Activated T-cell treated with anti-CD3 and anti-CD28 coated beads, Interleukin-2, amount 50 U/mL, for 4 hours (primary cell): Measurements from ENCODE around the gene TBRG1. TPM values are rescaled to one million over a fixed set of nuclear protein-coding genes. Genes with fewer than 3 reads are reported as not detected.
"Not testable (repeated sequence)": the region's sequence is repeated elsewhere in the genome, so short reads cannot be mapped to it uniquely, and the experiment has no call there.

Experiments
- ATAC-seq, 2 donors: fragments of 200-7000 bp; cut with Tn5 transposase; one replicate each; pipeline ENCODE4 v1.10.0; 2021
- DNase-seq: peaks from one replicate; pipeline ENCODE4 v3.0.0-alpha.2; 2020
- H3K27me3 Mint-ChIP-seq: one replicate; pipeline ENCODE4 v1.8.0; 2021; ENCODE audit warnings: low read depth, mixed read lengths
- H3K36me3 Mint-ChIP-seq: one replicate; pipeline ENCODE4 v1.8.0; 2022; ENCODE audit warnings: mixed read lengths; ENCODE audit not compliant: insufficient read depth
- H3K4me1 Mint-ChIP-seq: one replicate; pipeline ENCODE4 v1.8.0; 2021; ENCODE audit warnings: low read depth, mixed read lengths
- H3K4me3 Mint-ChIP-seq: one replicate; pipeline ENCODE4 v1.8.0; 2021; ENCODE audit warnings: mild to moderate bottlenecking, moderate library complexity, mixed read lengths
- H3K9me3 Mint-ChIP-seq: one replicate; pipeline ENCODE4 v1.8.0; 2021; ENCODE audit warnings: mixed read lengths
- total RNA-seq, 3 donors: library from RNA; stranded (reverse); gene quantifications; one replicate each; pipeline ENCODE4 v1.2.1, GENCODE V29; 2021

The TBRG1 gene
- total RNA-seq, 3 donors from 2014 or later: 42.4 to 55.0 (median 44.9) TPM

DNA sequence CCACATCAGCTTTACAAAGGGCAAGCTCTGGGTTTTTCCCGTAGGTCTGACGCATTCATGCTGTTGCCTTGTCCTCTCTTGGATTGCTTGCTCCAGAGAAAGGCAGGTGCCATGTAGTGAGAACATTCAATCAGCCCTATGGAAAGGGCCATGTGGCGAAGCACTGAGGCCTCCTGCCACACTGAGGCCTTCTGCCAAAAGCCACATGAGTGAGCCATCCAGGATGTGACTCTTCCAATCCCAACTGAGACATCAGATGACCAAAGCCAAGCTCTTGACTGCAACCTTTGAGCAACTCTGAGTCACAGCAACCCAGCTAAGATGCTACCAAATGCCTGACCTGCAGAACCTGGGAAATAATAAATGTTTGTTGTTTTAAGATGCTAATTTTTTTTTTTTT is 20.5 kb upstream of the TBRG1 start:
- Mint-ChIP-seq H3K36me3 (no peaks in the 10 kb centered on the region), H3K27me3 (peaks cover 17% of the 10 kb centered on the region), H3K4me1 (no peaks in the 10 kb centered on the region), H3K4me3 (no peak overlapping the region), H3K9me3 (no peaks in the 10 kb centered on the region)
- no peak for ATAC-seq
- DNase-seq: no peak

DNA sequence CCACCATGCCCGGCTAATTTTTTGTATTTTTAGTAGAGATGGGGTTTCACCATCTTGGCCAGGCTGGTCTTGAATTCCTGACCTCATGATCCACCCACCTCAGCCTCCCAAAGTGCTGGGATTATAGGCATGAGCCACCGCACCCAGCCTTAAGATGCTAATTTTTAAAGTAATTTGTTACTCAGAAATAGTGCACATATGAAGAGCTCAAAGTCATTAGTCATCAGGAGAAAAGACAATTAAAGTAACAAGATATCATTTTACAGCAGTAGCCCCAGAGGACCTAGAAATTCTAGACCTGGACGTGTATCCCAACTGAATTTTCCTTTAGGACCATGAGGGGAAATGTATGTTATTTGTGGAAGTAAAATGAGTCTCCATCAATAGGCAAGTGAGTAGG is 19.9 kb upstream of the TBRG1 start:
- not testable (repeated sequence) for H3K36me3 Mint-ChIP-seq, ATAC-seq, DNase-seq, H3K9me3 Mint-ChIP-seq, H3K4me3 Mint-ChIP-seq, H3K4me1 Mint-ChIP-seq
- peaks cover 12% of the 10 kb centered on the region for H3K27me3 Mint-ChIP-seq

DNA sequence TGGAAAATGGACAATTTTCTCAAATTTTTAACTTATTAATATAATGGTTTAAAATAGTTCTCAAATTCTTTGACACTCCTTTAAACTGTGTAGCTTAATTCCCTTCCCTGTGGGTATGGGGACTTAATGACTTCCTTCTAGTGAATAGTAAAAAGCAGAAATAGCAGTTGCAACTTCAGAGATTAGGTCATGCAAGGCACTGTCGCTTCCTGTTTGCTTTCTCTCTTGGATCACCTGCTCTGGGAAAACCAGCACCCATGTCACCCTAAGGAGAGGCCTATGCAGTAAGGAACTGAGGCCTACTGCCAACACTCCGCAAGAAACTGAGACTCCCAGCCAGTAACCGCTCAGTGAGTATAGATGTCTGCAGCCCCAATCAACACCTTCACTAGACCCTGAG is 16.9 kb upstream of the TBRG1 start:
- ATAC-seq: no peak
- Mint-ChIP-seq H3K36me3 (no peaks in the 10 kb centered on the region), H3K9me3 (no peaks in the 10 kb centered on the region), H3K4me1 (no peaks in the 10 kb centered on the region), H3K27me3 (peaks cover 9% of the 10 kb centered on the region), H3K4me3 (no peak overlapping the region)
- no peak for DNase-seq

- H3K27me3 Mint-ChIP-seq: no peaks in the 10 kb centered on the region
- no peak for ATAC-seq
- H3K4me3 Mint-ChIP-seq: no peak overlapping the region
- H3K36me3 Mint-ChIP-seq: no peaks in the 10 kb centered on the region
- H3K9me3 Mint-ChIP-seq: no peaks in the 10 kb centered on the region
- DNase-seq: no peak
- H3K4me1 Mint-ChIP-seq: peaks cover 4% of the 10 kb centered on the region
Measured at GRCh38 chr11:124608147-124608546, 14.5 kb upstream of the TBRG1 start.

GRCh38 chr11:124610295-124610694 is 12.4 kb upstream of the TBRG1 start:
- Mint-ChIP-seq H3K27me3 (peaks cover 4% of the 10 kb centered on the region), H3K9me3 (no peaks in the 10 kb centered on the region), H3K4me1 (peaks cover 4% of the 10 kb centered on the region), H3K4me3 (no peak overlapping the region), H3K36me3 (no peaks in the 10 kb centered on the region)
- DNase-seq (no peak), ATAC-seq (no peak)

GRCh38 chr11:124611064-124611463 is 11.6 kb upstream of the TBRG1 start, which contains the start of gene PANX3:
TSS of gene PANX3 (plus strand) at chr11:124611428. CDS start at chr11:124611557, 129 bp downstream.
- Mint-ChIP-seq H3K27me3 (peaks cover 4% of the 10 kb centered on the region), H3K4me1 (peaks cover 4% of the 10 kb centered on the region), H3K4me3 (no peak within 1 kb of the TSS), H3K9me3 (no peaks in the 10 kb centered on the region), H3K36me3 (no peaks in the 10 kb centered on the region)
- DNase-seq (no peak), ATAC-seq (no peak)

DNA sequence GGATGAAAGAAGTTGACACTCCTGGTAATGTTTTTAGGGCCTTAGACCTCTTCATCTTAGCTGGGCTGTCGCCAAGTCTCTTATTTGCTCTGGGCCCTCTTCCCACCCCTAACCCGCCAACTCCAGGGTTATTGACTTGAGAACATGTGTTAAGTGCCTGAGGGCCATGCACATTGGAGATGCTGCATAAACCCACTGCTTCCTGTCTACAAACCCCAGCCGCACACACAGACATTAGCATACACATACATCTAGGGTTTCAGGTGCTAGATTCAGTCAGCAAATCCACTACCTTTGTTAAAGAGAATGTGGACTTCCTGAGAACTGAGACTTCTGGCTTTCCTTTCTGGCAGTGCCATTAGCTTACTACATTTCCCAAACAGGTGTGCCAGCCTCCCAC is 10.6 kb upstream of the TBRG1 start:
- DNase-seq: no peak
- Mint-ChIP-seq H3K27me3 (peaks cover 10% of the 10 kb centered on the region), H3K4me1 (peaks cover 4% of the 10 kb centered on the region), H3K9me3 (no peaks in the 10 kb centered on the region), H3K4me3 (no peak overlapping the region), H3K36me3 (no peaks in the 10 kb centered on the region)
- peak in 1 of 2 donors; percentile 66 for ATAC-seq

GRCh38 chr11:124612567-124613246 is 10.0 kb upstream of the TBRG1 start:
- Mint-ChIP-seq H3K9me3 (no peaks in the 10 kb centered on the region), H3K4me1 (peaks cover 4% of the 10 kb centered on the region), H3K27me3 (peaks cover 14% of the 10 kb centered on the region), H3K36me3 (no peaks in the 10 kb centered on the region), H3K4me3 (no peak overlapping the region)
- no peak for DNase-seq
- no peak for ATAC-seq

DNA sequence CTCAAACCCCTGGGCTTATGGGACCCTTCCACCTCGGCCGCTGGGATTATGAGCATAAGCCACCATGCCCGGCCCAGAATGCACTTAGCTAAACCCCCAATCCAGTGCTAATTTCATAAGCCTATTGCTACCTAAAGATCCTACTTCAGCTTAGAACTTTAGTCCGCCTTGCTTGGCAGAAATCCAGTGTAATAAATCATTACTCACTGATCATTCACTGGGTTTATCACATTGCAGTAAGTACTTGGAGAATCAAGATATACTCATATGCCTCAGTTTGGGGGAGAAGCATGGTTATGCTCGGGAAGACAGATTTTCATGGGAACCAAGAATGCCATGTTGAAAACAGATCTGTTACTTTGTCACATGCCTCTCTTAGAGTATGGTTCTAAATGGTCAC is 3.8 kb upstream of the TBRG1 start:
- H3K4me3 Mint-ChIP-seq: no peak overlapping the region
- peaks cover 21% of the 10 kb centered on the region for H3K27me3 Mint-ChIP-seq
- DNase-seq (no peak), ATAC-seq (no peak)
- H3K9me3 Mint-ChIP-seq: no peaks in the 10 kb centered on the region
- H3K36me3 Mint-ChIP-seq: peaks cover 1% of the 10 kb centered on the region
- H3K4me1 Mint-ChIP-seq: peaks cover 5% of the 10 kb centered on the region

GRCh38 chr11:124623861-124624525 is 1.3 kb downstream of the TBRG1 start:
- peak overlapping the region; percentile 91 for H3K4me3 Mint-ChIP-seq
- ATAC-seq (no peak), DNase-seq (no peak)
- H3K27me3 Mint-ChIP-seq: peaks cover 7% of the 10 kb centered on the region
- peaks cover 22% of the 10 kb centered on the region for H3K36me3 Mint-ChIP-seq
- no peaks in the 10 kb centered on the region for H3K9me3 Mint-ChIP-seq
- peaks cover 26% of the 10 kb centered on the region for H3K4me1 Mint-ChIP-seq

DNA sequence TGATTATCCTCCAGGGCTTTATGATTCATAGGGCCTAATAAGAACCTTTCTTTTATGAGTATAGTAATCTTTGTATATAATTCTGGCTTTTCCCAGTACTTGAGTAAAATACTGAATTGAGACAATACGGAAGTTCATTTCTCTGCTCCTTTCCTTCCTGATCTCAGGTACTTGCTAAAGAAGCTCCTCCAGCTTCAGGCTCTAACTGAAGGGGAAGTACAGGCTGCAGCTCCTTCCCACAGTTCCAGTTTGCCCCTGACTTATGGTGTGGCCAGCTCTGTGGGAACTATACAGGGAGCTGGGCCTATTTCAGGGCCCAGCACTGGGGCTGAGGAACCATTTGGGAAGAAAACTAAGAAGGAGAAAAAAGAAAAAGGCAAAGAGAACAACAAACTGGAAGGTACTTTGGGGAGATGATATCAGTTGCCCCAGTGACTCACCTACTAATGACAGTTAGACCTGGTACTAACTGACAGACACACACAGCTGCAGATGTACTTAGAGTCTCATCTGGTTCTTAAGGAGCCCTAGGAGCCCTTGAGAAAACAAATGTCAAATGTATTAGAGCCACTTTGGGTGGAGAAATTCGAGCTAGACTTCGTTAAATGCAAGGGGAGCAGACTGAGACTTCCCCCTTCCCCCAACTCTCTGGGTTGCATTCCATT is 3.0 kb downstream of the TBRG1 start:
- Mint-ChIP-seq H3K27me3 (no peaks in the 10 kb centered on the region), H3K4me3 (no peak overlapping the region), H3K4me1 (peaks cover 26% of the 10 kb centered on the region), H3K36me3 (peaks cover 28% of the 10 kb centered on the region), H3K9me3 (no peaks in the 10 kb centered on the region)
- no peak for DNase-seq
- no peak for ATAC-seq

DNA sequence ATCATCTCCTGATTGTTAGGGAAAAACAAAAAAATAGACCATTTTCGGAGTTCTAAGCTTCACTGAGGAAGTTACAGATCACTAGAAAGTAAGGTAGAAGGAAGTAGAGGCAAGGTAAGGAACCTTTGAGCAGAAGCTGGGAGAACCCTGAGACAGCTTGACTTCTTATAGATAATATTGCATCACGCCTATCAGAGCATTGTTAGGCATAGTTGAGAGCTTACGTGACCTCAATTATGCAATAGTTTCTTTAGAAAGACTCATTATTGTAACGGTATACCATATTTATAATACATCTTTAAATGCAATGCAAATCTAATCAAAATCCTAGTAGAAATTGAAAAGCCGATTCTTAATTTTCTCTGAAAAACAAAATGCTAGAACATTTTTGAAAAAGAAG is 4.9 kb downstream of the TBRG1 start:
- Mint-ChIP-seq H3K4me1 (peaks cover 24% of the 10 kb centered on the region), H3K27me3 (no peaks in the 10 kb centered on the region), H3K4me3 (no peak overlapping the region), H3K9me3 (no peaks in the 10 kb centered on the region), H3K36me3 (peaks cover 44% of the 10 kb centered on the region)
- DNase-seq (no peak), ATAC-seq (no peak)

GRCh38 chr11:124629961-124630360 is 7.3 kb downstream of the TBRG1 start:
- no peaks in the 10 kb centered on the region for H3K27me3 Mint-ChIP-seq
- H3K4me1 Mint-ChIP-seq: peaks cover 14% of the 10 kb centered on the region
- peaks cover 50% of the 10 kb centered on the region for H3K36me3 Mint-ChIP-seq
- no peak overlapping the region for H3K4me3 Mint-ChIP-seq
- no peaks in the 10 kb centered on the region for H3K9me3 Mint-ChIP-seq
- DNase-seq: no peak
- ATAC-seq: no peak

- Mint-ChIP-seq H3K4me1 (no peaks in the 10 kb centered on the region), H3K9me3 (no peaks in the 10 kb centered on the region), H3K4me3 (no peak overlapping the region), H3K27me3 (no peaks in the 10 kb centered on the region), H3K36me3 (peaks cover 52% of the 10 kb centered on the region)
- ATAC-seq (no peak), DNase-seq (no peak)
Measured at GRCh38 chr11:124633355-124633754, 10.7 kb downstream of the TBRG1 start.

GRCh38 chr11:124635932-124636331 is 13.3 kb downstream of the TBRG1 start:
- H3K36me3 Mint-ChIP-seq: peaks cover 42% of the 10 kb centered on the region
- ATAC-seq: no peak

More at GRCh38 chr11:124635932-124636331, 13.3 kb downstream of the TBRG1 start:
- Mint-ChIP-seq H3K27me3 (no peaks in the 10 kb centered on the region), H3K4me1 (no peaks in the 10 kb centered on the region), H3K9me3 (no peaks in the 10 kb centered on the region), H3K4me3 (no peak overlapping the region)
- DNase-seq: no peak
